Glomerular visceral epithelial cell (primary cell): ENCODE data around the gene TEX52.

Experiments used
- DNase-seq: peaks from one replicate; pipeline ENCODE4 v3.0.0-alpha.2; 2016; ENCODE audit errors: extremely low spot score

Gene TEX52

GRCh38 chr12:2833327-2833726, 23.5 kb downstream of the TEX52 start:
- no peak for DNase-seq

- no peak for DNase-seq
Measured at GRCh38 chr12:2832550-2833127, 24.2 kb downstream of the TEX52 start.

- no peak for DNase-seq
Measured at GRCh38 chr12:2829275-2829674, 27.6 kb downstream of the TEX52 start.

GRCh38 chr12:2826721-2827515, 29.9 kb downstream of the TEX52 start:
- DNase-seq: no peak

- no peak for DNase-seq
Measured at GRCh38 chr12:2826036-2826435, 30.8 kb downstream of the TEX52 start.

- DNase-seq: no peak
Measured at GRCh38 chr12:2825132-2825531, 31.7 kb downstream of the TEX52 start.

GRCh38 chr12:2824541-2824940, 32.3 kb downstream of the TEX52 start:
- DNase-seq: no peak

- no peak for DNase-seq
Measured at GRCh38 chr12:2823483-2823882, 33.4 kb downstream of the TEX52 start.

GRCh38 chr12:2820432-2820831, 36.4 kb downstream of the TEX52 start:
- no peak for DNase-seq

- DNase-seq: no peak
Measured at GRCh38 chr12:2819810-2820209, 37.0 kb downstream of the TEX52 start.

GRCh38 chr12:2813214-2814185, 43.3 kb downstream of the TEX52 start:
- DNase-seq: peak; percentile 59

- DNase-seq: peak; percentile 96
Measured at GRCh38 chr12:2812290-2813213, 44.3 kb downstream of the TEX52 start, which contains the start of gene ITFG2. ITFG2 (plus strand) TSS chr12:2812668; CDS start chr12:2812761, 93 bp downstream.

- no peak for DNase-seq
Measured at GRCh38 chr12:2811801-2812200, 45.0 kb downstream of the TEX52 start.

GRCh38 chr12:2806700-2807099, 50.1 kb downstream of the TEX52 start:
- no peak for DNase-seq

GRCh38 chr12:2805143-2805520, 51.7 kb downstream of the TEX52 start:
- no peak for DNase-seq

- peak; percentile 74 for DNase-seq
Measured at GRCh38 chr12:2804393-2805142, 52.3 kb downstream of the TEX52 start.

GRCh38 chr12:2803635-2804392, 53.0 kb downstream of the TEX52 start:
- DNase-seq: no peak

GRCh38 chr12:2801044-2801783, 55.6 kb downstream of the TEX52 start:
- no peak for DNase-seq

- DNase-seq: no peak
Measured at GRCh38 chr12:2800046-2800570, 56.7 kb downstream of the TEX52 start.
